Activated T-helper 9 cell treated with anti-CD3 and anti-CD28 coated beads, Interleukin-2, amount 50 U/mL, for 16 hours (primary cell): ENCODE results near the gene PNMA6E.
"Not testable (repeated sequence)": the region's sequence is repeated elsewhere in the genome, so short reads cannot be mapped to it uniquely, and the experiment has no call there.

Experiments used
- DNase-seq: peaks from one replicate; pipeline ENCODE4 v3.0.0-alpha.2; 2020; ENCODE audit warnings: low read depth

The PNMA6E gene

DNA sequence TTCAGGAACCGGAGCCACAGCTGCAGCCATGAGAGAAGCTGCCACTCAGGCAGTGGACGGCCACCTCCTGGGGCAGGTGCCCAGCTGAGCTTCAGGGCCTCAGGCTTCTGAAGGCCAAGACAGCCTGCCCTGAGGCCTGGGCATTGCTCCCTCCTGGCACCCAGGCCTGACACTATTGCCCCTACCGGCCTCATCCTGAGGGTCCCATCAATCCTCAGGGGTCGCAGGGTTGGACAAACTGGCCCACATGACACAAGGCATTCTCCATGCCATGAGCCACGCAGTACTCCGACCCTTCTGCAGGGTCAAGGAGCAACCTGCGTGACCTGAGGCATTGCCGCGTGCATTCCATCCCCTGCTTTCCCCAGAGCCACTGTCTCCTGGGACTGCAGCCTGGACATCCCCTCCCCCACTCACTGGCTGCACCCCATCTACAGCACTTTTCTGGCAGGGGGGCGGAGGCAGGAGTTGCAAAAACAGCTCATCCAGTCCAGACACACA lies 7.1 kb upstream of the PNMA6E start:
- no peak for DNase-seq

DNA sequence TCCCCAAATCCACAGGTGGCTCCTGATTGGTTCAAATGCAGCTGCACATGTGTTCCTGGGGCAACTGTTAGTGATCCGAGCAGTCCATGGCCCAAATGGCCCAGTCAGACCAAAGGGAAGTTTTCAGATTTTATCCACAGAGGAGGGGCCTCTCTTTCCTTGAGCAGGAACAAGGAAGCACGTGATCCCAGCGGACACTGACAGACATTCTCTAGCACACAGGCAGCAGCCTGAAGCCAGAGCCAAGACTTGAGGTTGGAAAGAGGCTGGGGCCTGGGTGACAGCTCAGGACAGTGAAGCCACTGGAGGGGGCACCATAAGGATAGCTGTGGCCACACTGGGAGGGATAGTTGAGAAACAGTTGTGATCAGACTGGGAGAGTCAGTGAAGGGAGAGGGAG lies 6.6 kb upstream of the PNMA6E start:
- no peak for DNase-seq

DNA sequence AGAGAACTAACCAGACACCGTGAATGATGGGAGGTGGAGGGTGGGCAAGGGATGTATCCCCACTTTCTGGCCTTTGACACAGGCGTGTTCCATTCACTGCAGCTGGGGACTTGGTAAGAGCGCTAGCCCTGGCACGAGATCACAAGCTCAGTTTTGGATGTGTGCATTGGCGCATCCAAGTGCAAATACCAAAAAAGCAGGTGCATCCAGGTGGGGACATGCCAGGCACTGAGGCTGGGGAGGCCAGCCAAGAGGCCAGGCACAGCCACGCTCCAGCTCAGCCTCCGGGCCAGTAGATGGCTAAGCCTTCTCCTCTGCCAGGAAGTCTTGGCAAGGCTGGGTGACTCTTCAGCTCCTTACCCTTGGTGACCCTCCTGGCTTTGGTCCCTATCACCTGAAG lies 5.8 kb upstream of the PNMA6E start:
- DNase-seq = no peak

DNA sequence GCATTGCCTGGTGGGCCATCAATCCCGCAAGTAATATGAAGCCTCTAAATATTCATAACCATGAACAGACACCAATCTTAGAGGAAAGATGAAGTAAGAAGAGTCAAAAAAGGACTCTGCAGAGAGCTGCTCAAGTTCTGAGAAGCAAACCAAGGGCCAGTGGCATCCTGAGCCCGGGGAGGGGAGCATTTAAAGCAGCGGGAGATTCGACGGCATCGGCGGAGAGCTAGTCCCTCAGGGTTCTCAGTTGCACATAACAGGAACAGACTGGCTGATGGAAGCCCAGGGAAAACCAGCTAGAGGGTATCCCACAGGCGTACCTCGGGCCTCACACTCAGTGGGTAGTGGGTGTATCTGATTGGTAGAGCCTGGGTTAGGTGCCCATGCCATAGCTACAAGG lies 4.9 kb upstream of the PNMA6E start:
- DNase-seq = no peak

GRCh38 chrX:153405426-153405825 lies 4.3 kb upstream of the PNMA6E start:
- no peak for DNase-seq

- DNase-seq = not testable (repeated sequence)
Observed at GRCh38 chrX:153404333-153404732, 3.2 kb upstream of the PNMA6E start.

DNA sequence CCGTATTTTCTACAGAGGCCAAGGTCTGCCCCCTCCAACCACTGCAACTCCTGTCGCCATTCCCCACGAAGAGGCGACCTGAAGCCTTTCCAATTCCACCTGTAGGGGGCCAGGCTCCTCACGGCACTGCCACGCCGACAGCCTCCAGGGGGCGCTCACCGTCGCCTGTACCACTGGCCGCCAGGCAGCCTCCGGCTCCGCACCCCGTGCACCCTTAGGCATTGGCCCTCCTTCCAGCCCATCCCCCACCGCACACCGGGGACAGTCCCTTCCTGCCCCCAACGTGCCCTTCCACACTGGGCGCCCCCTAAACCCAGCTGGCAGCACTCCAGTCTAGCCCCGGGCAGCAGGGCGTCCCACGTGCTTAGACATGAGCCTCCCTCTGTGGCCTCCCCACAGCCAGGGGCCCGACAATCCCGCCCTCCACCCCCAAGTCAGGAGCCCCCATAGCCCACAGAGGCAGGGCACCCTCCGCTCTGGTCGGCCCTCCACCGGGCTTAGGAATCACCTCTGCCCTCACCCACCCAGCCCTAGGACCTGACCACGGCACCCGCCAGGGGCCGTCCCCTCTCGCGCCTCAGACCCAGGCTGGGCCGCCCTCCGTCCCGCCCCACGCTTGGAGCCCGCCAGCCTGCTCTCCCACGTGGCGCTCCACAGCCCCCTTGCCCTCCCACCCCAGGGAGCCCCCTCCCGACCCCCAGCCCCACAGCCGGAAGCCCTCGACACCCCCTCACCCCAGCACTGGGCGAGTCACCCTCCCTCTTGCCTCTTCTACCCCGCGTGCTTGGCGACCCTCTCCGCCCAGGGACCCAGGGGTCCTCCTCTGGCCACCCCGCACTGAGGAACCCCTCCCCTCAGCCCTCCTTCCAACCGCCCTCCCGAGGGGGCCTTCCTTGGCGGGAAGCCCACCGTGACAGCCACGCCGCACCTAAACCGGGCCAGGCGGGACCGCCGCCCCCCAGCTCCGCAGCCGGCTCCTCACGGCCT lies 711 bp downstream of the PNMA6E start:
- peak; percentile 37 for DNase-seq

- DNase-seq = no peak
Observed at GRCh38 chrX:153398275-153398960, 2.7 kb downstream of the PNMA6E start.

DNA sequence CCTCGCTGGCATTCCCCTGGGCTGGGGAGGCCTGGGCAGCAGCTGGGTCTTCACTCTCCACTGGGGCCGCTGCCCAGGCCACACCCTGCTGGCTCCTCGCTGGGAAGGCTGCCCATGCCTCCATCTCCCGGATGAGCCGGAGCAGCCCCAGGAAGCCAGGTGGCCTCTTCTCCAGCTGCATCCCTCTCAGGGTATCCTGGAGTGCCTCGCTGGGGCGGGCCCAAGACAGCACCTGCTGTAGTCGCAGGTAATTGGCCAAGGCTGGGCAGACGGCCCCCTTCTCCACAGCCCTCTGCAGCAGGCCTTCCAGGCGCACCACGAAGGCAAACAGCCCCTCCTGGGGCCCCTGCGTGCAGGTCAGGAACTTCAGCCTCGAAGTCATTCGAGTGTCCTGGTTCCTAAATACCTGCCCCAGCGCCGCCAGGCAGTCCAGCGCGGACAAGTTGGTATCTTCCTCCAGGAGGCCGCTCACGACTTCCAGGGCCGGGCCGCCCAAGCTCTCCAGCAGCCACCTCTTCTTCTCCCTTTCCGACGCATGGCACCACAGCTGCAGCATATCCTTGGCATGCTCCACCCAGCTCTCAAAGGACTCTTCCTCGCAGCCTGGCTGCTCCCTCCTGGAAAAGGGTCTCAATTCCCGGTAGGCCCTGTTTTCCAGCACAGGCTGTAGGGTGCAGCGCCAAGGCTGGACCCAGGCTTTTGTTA lies 3.7 kb downstream of the PNMA6E start:
- no peak for DNase-seq

DNA sequence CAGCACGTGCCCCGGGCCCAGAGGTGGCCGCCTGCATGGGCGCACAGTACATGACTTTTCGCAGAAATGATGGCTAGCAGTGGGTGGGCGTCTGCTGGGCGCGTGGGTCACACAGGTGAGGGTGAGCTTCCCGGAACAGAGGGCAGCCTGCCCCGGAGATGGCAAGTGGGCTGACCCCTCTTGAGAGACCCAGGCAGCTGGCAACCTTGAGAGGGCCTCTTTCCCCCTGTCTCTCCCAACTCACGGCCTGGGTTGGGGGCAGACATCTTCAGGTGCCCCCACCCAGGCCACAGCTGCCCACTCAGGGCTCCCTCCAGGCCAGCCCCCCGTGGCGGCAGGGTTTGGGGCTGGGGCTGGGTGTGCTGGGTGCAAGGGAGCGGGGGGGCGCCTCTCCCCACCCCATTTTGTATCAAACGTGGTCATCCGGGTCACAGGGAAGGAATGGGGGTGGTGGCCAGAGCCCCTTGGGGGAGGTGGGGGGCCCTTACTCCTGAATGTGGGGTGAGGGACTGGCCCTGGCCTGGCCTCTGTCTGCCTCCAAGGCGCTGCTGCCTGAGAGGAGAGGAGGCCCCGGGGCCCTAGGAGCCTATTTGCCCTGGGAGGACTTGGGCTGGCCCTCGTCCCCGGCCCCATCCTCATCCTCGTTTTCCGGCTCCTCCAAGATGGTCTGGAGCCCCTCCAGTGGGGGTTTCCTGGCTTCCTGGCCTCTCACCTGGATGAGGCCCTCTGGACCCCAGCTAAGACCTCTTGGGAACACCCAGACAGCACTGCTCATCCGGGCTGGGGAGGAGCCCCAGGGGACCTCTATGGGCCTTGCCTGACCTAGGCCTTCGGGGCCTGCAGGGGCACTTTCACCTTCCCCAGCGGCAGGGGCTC lies 4.6 kb downstream of the PNMA6E start:
- no peak for DNase-seq

GRCh38 chrX:153395613-153396319 lies 5.4 kb downstream of the PNMA6E start:
- DNase-seq = no peak

GRCh38 chrX:153394612-153395011 lies 6.5 kb downstream of the PNMA6E start:
- no peak for DNase-seq

DNA sequence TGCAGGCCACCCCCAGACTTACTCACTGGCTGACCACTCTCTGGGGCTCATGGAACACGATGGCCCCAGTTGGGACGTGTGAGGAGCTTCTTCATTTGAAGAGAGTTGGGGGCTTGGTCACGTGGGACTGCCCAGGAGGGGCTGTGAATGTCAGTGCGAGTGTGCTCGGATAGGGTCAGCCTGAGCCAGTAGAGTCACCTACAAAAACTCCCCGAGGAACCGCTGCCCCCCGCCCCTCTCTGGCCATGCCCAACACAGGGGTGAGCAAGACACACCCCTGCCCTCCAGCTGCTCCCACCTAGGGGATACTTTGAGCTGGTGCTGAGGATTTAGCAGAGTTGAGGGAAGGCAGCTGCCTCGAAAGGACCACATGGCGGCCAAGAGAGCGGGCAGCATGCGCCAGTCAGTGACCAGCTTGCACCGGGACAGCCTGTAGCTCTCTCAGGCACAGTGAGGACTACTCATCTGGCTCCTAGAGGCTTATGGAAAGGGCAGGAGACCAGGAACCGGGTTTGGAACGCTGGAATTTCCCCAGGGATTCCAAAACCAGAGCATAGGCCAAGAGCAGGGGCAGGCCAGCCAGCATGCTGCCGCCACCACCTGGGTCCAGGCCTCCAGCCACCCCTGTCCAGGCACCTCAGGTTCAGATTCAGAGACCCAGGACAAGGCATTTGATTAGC lies 8.4 kb downstream of the PNMA6E start:
- DNase-seq = no peak

- not testable (repeated sequence) for DNase-seq
Observed at GRCh38 chrX:153389460-153389768, 11.7 kb downstream of the PNMA6E start.

DNA sequence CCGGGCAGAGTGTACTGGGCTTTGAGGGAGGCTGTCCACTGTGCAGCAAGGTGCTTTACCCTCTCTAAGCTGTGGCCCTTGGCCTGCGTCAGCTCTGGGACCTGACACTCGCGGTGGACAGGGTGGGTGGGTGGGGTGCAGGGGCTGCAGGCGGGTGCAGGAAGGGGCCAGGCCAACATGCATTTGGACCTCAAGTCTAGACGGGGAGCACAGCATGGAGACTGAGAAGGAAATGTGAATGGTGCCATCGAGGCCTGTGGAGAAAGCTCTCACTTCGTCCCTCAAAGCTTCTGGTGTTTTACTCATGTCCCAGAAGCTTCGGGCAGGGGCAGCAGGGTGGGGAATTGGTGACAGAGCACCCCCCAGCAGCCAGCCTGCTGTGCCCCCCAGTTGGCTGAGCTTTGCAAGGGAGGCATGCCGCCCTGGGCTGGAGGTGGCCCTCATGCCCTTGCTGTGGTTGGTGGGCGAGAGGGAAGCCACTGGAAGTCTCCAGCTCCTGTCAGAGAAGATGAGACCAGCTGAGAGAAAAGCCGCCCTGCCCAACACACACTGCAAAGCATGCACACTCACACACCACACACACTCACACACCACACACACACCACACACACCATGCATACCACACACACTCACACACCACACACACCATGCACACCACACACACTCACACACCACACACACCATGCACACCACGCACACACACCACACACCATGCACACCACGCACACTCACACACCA lies 12.3 kb downstream of the PNMA6E start:
- DNase-seq = no peak

DNA sequence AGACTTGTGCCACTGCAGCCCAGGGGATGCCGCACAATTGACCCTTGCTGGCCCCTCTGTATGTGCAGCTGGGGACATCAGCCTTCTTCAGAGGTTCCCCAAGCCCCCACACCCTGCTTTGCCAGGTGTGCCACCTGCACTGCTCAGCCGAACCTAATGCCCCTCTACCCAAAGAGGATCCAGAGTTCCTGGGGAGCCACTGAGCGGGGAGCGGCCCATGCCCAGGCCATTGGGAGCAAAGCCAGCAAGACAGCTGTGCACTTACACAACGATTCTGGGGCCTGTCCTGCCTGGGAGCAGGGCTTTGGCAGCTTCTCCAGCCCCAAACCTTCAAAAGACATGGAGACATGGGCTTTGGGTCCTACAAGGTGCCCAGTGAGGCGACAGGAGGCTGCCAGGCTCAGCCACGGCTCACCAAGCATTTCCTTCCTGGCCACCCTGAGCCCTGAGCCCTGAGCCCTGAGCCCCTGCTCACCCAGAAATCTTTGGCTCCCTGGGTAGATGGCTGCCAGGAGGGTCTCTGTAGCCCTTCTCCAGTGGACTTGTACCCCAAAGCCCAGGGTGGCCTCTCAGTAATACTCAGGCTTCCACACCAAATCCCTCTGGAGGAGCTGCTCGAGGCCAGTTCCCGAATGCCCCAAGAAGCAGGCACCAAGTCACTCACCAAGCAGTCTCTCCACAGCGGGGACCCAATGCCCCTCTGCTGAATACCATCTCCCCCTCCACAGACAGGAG lies 13.0 kb downstream of the PNMA6E start:
- no peak for DNase-seq

DNA sequence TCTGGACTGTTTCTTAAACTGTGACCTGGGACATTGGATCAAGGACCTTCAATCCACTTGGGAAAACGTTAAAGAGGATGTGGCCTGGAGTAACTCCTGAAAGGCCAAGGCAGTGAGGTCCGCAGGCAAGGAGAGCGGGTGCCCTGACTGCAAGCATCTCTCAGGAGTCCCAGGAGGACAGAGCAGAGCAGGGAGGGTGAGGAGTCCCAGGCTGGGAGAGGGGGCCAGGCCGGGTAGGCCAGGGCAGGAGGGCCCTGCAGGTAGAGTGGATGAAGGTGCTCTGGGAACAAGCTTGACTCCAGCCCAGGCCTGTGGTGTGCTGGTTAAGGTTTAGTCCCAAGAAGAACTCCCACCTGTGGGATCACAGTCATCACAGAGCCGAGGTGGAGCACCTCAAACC lies 13.8 kb downstream of the PNMA6E start:
- no peak for DNase-seq

GRCh38 chrX:153386097-153386496 lies 15.1 kb downstream of the PNMA6E start:
- DNase-seq = no peak

GRCh38 chrX:153384973-153385372 lies 16.2 kb downstream of the PNMA6E start:
- DNase-seq = not testable (repeated sequence)
